Measurements from ENCODE around the gene TTC23L.

GRCh38 chr5:34859253-34859652 is 20.3 kb downstream of the TTC23L start:
- TF ChIP-seq CTCF (conservative IDR thresholded peaks at IDR 0.05) (no peak), ZFX (IDR thresholded peaks at IDR 0.05) (no peak)
